Measurements from ENCODE around the gene KLRK1.
"Not testable (repeated sequence)": the region's sequence is repeated elsewhere in the genome, so short reads cannot be mapped to it uniquely, and the experiment has no call there.

The KLRK1 gene

DNA sequence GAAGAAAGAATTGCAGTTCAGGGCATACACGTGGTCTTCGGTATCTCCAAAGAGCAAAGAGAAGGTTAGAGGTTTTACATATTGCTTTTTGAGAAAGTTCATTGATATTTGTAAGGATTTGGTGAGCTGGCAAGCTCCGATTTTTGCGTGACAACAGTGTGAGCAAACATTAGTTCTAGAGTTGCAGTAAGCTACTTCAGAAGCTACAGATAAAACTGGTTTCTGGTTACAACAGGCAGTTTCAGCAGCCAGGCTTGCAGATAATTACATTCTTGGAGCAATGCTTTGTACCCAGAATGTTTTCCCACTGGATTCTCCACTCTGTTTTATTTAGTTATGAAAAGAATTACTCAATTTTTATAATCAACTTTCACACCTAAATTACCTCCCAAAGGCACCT is 28.2 kb downstream of the KLRK1 start:
- no peak for DNase-seq

DNA sequence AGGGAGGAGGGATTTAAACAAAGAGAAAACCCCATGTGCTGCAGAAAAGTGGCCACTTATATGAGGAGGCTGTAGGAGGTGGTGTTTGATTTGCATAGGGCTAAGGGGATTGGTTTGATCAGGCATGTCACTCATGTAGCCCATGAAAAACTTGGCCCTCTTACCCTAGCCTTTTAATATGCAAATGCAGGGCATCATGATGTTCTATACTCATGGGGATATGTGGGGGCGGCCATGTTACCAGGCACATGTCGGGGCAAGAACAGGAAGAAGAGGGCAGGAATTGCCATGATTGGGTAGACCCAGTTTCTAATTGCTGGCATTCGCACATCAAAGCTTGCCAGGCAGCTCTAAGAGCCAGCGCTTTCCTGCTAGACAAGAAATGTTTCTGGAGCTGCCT is 28.8 kb downstream of the KLRK1 start:
- DNase-seq = no peak

DNA sequence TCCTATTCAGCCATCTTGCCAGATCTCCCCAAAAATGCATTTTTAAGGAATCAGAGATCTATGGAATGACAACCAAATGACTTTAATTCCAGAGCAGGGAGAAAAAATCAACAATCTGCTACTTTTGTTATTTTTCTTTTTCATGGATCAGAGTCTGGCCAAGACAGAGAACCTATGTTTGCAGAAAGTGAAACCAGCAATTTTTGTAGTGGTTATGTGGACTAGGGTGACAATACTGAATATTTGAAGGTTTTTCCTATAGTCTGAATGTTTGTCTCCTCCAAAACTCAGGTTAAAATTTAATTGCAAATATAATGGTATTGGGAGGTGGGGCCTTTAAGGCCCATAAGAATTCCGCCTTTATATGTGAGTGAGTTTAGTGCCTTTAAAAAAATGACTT is 30.9 kb downstream of the KLRK1 start:
- DNase-seq = no peak

DNA sequence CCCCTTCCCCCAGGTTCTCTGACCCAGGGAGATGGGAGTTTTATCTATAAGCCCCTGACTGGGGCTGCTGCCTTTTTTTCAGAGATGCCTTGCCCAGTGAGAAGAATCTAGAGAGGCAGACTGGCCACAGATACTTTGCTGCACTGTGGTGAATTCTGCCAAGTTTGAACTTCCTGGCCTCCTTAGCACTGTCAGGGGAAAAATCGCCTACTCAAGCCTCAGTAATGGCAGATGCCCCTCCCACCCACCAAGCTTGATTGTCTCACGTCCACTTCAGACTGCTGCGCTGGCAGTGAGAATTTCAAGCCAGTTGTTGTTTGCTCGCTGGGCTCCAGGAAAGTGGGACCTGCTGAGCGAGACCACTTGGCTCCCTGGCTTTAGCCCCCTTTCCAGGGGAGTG is 31.7 kb downstream of the KLRK1 start:
- no peak for DNase-seq

DNA sequence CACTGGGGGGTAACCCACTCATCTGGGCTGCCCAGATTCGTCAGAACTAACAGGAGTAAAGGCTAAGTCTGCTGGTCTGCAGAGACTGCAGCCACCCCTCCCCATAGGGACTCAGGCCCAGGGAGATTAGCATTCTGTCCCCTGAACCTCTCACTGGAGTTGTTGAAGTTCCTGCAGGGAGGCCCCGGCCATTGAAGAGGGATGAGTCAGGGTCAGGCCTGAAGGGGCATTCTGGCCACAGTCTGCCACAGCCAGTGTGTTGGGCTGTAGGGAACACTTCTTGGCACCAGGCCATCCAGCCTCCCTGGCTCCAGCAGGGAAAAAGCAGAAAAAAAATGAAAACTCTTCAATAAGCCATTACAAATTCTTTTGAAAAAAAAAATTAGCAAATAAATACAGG is 35.3 kb downstream of the KLRK1 start:
- DNase-seq = no peak

DNA sequence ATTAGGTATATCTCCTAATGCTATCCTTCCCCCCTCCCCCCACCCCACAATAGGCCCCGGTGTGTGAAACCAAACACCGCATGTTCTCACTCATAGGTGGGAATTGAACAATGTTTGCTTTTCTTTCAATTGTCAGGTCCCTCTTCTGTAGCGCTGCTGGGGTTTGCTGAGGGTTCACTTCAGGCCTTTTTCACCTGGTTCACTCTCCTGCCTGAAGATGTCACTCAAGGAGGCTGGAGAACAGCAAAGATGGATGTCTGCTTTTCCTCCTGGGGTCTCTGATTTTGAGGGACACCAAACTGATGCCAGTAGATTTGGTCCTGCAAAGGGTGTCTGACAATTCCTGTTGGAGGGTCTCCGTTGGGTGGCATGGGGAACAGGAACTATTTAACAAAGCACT is 35.8 kb downstream of the KLRK1 start:
- DNase-seq = no peak

DNA sequence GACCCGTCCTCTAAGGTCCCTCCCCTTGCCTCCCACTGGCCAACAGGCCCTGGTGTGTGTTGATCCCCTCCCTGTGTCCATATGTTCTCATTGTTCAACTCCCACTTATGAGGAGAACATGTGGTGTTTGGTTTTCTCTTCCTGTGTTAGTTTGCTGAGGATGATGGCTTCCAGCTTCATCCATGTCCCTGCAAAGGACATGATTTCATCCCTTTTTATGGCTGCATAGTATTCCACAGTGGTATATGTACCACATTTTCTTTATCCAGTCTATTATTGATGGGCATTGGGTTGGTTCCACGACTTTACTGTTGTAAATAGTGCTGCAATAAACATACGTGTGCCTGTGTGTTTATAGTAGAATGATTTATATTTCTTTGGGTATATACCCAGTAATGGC is 38.4 kb downstream of the KLRK1 start:
- not testable (repeated sequence) for DNase-seq

DNA sequence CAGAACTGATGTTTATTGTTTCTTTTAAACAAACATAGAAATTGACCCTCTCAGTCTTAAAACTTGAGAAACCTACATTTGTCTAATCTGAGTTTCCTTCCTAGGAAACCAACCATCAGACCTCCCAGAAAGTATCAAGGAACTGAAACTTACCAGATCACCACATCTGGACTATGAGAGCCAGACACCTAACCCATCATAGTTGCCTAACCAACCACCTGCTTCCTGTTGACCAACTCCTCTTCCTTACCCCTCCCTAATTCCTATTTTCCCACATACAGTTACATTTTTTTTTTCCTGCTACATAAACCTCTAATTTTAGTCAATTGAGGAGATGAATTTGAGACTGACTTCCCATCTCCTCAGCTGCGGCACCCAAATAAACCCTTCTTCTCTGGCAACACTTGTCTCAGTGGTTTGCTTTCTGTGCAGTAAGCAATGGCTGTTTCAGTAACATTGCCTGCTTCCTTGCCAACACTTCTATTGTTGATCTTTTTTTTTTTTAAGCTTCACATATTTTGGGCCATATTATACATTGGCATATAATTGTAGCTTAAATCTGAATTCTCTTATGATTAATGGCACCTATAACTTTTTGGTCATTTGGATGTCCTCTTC is 47.8 kb downstream of the KLRK1 start:
- DNase-seq = no peak

DNA sequence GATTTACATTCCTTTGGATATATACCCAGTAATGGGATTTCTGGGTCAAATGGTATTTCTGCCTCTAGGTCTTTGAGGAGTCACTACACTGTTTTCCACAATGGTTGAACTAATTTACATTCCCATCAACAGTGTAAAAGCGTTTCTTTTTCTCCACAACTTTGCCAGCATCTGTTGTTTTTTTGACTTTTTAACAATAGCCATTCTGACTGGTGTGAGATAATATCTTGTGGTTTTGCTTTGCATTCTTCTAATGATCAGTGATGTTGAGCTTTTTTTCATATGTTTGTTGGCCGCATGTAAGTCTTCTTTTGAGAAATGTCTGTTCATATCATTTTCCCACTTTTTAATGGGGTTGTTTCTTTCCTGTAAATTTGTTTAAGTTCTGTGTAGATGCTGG is 48.9 kb downstream of the KLRK1 start:
- DNase-seq = not testable (repeated sequence)

DNA sequence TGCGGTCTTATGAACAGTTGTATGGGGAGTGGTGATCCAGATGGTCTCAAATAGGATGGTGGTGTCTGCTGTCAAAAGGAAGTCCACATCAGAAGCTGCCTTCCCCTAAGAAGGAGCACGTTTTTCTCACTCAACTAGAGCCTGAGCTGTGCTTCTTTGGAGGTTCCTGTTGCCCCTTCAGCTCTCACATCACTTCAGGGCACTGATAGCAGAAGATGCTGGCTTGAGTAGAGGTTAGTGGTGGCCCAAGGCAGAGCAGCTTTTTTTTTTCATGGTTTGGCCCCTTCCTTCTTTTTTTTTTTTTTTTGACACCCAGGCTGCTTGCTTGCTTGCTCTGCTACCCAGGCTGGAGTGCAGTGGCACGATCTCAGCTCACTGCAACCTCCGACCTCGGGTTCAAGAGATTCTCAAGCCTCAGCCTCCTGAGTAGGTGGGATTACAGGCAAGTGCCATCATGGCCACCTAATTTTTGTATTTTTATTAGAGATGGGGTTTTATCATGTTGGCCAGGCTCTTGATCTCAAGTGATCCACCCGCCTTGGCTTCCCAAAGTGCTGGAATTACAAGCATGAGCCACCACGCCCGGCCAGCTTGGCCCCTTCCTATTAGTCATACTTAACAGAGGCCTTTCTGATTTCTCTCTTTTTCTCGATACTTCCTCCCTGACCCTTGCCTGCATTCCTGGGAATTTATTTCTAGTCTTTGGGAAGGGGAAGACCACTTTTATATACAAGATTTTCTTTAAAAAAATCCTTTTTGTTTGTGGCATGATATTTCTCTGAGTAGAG is 50.6 kb downstream of the KLRK1 start:
- no peak for DNase-seq

DNA sequence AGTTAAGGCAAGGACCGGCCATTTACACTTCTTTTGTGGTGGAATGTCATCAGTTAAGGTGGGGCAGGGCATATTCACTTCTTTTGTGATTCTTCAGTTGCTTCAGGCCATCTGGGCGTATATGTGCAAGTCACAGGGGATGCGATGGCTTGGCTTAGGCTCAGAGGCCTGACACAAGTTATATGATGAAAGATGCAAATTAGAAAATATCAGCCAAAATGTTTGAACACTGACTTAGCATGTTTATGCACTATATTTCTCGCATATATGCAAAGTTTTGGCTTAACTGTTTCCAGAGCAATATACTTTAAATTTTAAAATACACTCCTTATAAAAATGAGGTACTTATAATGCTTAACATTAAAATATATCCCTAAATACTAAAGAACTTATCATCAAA is 51.4 kb downstream of the KLRK1 start:
- not testable (repeated sequence) for DNase-seq

DNA sequence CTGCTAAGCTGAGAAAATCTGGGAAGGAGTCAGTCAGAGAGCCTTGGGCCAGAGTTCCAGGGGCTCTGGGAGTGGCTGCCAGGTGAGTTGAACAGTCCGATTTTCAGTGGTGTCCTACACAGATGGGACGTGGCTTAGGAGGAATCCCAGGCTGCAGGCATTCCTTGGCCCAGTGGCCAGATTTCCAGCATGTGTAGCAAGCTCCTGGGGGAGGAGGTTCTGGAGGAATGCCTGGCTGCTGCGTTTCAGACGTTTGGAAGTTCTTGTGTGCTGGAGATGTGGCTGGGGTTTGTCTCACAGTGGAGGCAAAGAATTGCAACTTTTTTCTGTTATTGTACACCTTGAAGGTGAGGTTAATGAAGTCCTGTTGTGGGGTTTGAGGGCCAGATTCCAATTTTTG is 53.6 kb downstream of the KLRK1 start:
- not testable (repeated sequence) for DNase-seq

DNA sequence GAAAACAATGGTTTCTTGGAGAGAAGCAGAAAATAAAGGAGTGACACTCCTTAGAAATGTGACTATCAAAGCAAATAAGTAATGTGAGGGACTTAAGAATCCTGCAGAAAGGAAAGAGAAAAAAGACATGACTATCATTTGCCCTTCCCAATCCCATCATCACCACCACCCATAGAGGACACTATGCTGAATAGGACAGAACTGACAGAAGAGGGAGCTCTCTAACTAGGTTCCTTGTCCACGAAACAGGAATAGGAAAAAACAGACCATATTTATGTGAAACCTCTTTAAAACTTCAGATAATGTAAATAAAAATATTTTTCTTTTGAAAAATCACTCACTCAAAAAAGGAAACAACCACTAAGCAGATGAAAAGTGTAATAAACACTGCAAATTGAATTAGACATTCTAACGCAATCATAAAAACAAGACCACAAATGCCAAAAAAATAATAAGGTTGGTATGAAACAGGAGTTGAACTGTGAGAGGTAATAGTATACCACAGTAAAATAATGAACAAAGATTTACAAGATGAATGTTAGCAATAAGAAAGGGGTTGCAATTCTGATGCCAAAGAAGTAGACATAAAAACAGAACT is 58.1 kb downstream of the KLRK1 start:
- no peak for DNase-seq

DNA sequence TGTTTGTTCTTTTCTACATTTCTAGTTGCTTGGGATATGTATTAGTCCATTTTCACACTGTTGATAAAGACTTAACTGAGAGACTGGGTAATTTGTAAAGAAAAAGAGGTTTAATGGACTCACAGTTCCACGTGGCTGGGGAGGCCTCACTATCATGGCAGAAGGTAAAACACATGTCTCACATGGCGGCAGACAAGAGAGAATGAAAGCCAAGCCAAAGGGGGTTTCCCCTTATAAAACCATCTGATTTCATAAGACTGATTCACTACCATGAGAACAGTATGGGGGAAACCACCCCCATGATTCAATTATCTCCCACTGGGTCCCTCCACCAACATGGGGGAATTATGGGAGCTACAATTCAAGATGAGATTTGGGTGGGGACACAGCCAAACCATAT is 61.1 kb downstream of the KLRK1 start:
- not testable (repeated sequence) for DNase-seq
